Measurements from ENCODE around the gene PIK3CD.
A peak's percentile ranks its signal among the peaks of the same experiment; 100 is the strongest.

DNA sequence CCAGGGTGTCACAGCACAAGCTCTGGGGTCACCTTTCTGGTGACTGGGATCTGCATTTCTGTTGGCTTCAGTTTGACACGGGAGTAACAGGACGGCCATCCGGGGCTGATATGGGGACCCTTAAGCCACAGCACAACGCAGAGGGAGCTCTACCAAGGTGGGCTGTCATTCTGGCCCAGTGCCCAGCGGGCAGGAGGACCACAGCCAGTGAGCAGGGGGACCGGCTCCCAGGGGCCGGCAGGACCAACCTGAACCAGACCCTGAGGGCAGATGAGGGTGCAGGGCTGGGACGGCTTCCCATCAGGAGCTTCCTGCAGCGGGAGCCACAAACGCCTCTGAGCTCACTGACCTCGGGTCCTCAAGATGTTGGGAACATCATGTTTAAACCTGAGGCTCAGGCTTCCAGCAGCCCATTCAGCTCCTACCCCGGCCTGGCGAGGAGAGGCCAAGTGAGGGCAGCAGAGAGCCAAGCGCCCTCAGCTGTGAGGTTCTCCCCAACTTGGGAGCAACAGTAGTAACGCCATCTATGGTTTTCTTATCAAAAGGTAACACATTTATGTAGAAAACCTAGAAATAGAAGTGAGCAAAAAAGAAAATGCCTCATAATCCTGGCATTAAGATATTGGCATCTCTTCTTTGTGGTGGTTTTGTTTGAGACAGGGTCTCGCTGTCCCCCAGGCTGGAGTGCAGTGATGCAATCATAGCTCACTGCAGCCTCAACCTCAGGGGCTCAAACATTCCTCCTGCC is 36.0 kb upstream of the PIK3CD start:
- TF ChIP-seq, protein P1, sequence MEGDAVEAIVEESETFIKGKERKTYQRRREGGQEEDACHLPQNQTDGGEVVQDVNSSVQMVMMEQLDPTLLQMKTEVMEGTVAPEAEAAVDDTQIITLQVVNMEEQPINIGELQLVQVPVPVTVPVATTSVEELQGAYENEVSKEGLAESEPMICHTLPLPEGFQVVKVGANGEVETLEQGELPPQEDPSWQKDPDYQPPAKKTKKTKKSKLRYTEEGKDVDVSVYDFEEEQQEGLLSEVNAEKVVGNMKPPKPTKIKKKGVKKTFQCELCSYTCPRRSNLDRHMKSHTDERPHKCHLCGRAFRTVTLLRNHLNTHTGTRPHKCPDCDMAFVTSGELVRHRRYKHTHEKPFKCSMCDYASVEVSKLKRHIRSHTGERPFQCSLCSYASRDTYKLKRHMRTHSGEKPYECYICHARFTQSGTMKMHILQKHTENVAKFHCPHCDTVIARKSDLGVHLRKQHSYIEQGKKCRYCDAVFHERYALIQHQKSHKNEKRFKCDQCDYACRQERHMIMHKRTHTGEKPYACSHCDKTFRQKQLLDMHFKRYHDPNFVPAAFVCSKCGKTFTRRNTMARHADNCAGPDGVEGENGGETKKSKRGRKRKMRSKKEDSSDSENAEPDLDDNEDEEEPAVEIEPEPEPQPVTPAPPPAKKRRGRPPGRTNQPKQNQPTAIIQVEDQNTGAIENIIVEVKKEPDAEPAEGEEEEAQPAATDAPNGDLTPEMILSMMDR (IDR thresholded peaks at IDR 0.05 in 2 of 3, conservative IDR thresholded peaks at IDR 0.05 in 1 of 3; ENCODE audit: control insufficient read depth in 2 of 3, extremely low read depth in 1 of 3, insufficient read depth in 1 of 3, low read depth in 3 of 3, low read length in 3 of 3): peak; percentile 95 to 96 (median 96)
- TF ChIP-seq EGR1 (IDR thresholded peaks at IDR 0.05; ENCODE audit: borderline replicate concordance in 1 of 2, low read depth in 2 of 2, low read length in 2 of 2) (no peak), TBL1XR1 (IDR thresholded peaks at IDR 0.05; ENCODE audit: low read depth, low read length) (no peak), POLR2A (IDR thresholded peaks at IDR 0.05; ENCODE audit: low read depth, low read length) (no peak), POLR2AphosphoS5 (IDR thresholded peaks at IDR 0.05; ENCODE audit: low read length) (no peak), TCF3 (IDR thresholded peaks at IDR 0.05; ENCODE audit: borderline replicate concordance, insufficient read depth, low read depth, low read length) (no peak), CBX3 (IDR thresholded peaks at IDR 0.05; ENCODE audit: borderline replicate concordance, low read depth) (no peak), FOS (IDR thresholded peaks at IDR 0.05; ENCODE audit: borderline replicate concordance, extremely low read depth, insufficient read length) (no peak), NFYB (IDR thresholded peaks at IDR 0.05; ENCODE audit: insufficient read depth, low read depth, low read length) (no peak)
- TF ChIP-seq, protein P2, sequence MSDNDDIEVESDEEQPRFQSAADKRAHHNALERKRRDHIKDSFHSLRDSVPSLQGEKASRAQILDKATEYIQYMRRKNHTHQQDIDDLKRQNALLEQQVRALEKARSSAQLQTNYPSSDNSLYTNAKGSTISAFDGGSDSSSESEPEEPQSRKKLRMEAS (IDR thresholded peaks at IDR 0.05; ENCODE audit: low read depth, low read length): no peak
- TF ChIP-seq, protein P3, sequence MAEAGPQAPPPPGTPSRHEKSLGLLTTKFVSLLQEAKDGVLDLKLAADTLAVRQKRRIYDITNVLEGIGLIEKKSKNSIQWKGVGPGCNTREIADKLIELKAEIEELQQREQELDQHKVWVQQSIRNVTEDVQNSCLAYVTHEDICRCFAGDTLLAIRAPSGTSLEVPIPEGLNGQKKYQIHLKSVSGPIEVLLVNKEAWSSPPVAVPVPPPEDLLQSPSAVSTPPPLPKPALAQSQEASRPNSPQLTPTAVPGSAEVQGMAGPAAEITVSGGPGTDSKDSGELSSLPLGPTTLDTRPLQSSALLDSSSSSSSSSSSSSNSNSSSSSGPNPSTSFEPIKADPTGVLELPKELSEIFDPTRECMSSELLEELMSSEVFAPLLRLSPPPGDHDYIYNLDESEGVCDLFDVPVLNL (IDR thresholded peaks at IDR 0.05; ENCODE audit: low read depth, low read length): no peak
